CD1c-positive myeloid dendritic cell (primary cell): ENCODE data around the gene NPSR1.
"Not testable (repeated sequence)": the region's sequence is repeated elsewhere in the genome, so short reads cannot be mapped to it uniquely, and the experiment has no call there.

Source experiments
- DNase-seq: peaks from one replicate; pipeline ENCODE4 v3.0.0-alpha.2; 2016; ENCODE audit errors: extremely low spot score

The NPSR1 gene

GRCh38 chr7:34835901-34836600 is 178.0 kb downstream of the NPSR1 start:
- no peak for DNase-seq

DNA sequence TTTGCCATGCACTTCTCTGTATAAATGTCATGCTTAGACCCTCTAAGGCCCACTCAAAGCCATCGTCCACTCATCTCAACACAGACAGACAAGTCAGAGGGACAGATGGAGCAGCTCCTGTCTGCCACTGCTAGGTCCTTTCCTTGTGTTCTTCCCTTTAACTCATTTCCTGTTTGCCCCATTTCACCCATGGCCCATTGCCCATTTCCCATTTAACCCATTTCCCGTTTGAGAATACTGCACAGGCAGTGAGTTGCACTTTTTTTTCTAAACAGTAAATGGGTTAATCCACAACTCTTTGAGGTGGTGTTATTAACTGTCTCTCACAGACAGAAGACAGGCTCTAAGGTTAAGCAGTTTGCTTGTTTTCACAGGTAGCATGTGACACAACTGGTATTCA is 179.3 kb downstream of the NPSR1 start:
- DNase-seq: no peak

GRCh38 chr7:34837801-34838201 is 179.8 kb downstream of the NPSR1 start:
- no peak for DNase-seq

DNA sequence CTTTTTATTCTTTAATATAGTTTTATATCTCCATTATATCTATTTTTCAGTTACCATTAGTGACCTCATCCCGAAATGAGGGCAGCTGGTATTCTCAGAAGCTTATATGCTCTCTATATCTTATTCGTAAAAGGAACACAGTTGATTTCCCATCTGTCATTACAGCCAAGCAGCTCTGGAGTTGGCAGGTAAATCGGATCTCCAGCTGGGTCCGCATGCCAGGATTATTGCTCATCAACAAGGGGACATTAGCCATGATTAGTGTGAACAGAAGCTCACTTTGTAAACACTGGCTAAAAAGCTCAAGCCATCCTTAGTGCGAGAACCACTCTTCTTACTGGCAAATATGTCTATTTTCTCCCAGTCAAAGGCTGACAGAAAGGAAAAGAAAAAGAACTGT is 180.3 kb downstream of the NPSR1 start:
- DNase-seq: no peak

- no peak for DNase-seq
Observed at GRCh38 chr7:34839645-34840044, 181.6 kb downstream of the NPSR1 start.

DNA sequence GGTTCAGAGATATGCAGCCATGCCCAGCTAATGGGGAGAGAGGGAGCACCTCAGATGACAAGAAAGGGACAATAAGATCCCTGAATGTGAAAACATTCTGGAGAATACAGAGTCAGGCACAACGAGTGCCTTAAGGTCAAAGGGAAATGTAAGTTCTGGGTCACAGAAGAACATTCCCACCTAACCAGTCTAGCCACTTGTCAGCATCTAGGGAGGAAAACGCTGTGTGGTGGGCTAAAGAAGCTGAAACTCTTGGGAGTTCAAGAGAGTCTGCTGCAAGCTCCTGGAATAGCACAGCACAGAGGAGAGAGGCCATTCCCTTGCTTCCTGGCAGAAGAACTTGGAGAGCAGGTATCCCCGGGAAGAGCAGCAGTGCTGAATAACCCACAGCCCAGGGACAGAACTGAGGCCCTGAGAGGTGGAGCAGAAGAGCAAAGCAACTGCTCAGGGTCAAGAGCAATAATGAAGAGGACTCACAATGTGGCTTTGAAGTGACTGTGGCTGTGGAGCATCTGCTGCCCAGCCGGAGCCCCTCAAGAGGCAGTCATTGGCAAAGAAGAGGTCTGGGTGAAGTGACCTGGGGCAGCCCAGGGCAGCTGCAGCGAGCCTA is 182.3 kb downstream of the NPSR1 start:
- no peak for DNase-seq

DNA sequence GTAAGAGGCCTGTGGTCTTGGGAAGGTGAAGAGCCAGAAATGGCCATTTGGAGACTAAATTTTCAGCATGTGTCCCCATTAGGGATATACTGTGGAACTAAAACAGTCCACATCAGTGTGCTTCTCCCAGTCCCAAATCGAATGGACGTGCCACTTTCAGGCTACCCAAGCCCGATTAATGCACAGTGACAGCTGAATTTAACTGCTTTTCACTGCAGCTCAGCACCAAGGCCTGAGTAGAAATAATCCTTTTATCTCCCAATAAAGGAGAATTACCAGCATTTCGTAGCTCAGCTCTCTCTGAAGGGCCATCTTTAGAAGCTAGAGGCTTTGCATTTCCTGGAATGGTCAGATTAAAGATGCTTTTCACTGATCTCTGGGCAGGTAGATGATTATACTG is 183.3 kb downstream of the NPSR1 start:
- no peak for DNase-seq

DNA sequence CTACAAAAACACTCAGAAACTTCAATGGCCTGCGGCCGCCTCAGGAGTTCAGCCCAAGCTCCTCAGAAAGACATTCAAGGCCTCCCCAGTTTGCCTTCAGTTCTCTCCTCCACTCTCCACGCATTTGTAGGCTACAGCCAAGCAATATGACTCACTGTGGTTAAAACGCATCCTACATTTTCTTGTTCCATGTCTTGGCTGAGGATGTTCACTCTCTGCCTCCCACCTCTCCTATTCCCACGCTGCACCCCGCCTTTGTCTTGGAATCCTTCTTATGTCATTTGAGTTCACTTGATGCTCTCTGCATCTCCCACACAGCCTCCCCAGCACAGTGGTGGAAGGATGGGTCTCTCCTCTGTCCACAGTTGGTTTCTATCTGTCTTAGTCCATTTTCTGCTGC is 184.8 kb downstream of the NPSR1 start:
- no peak for DNase-seq

- DNase-seq: no peak
Observed at GRCh38 chr7:34844406-34844805, 186.4 kb downstream of the NPSR1 start.

DNA sequence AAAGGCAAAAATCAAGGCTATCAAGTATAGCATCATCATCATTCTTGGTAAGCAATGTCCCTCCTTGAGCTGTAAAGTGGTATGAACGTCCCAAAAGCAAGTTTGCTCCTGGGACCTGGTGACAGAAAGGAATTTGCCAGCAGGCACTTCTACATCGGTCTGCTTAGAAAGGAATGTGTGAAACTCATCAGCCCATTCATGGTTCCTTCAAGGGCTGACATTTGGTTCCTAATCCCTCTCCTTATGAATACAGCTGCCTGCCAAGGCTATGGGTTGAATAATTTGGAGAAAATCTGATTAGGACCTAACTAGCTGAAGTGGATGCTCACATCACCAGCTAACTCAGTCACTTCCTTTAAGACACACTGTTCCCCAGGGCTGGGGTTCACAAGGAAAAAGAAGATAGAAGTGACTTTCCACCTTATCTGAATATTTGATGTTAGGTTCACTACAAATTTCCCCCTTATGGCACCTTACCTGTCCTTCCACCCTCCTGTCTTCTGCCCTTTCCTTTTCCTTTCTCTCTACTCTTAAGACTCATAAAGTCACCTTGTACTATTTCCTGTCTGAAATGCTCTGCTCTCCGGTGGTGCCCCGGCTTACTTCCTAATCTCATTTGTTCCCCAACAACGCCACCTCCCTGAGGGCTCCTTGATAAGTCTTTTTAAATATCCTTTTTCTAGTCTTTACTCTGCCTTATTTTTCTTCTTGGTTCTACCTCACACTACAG is 187.1 kb downstream of the NPSR1 start:
- no peak for DNase-seq

- no peak for DNase-seq
Observed at GRCh38 chr7:34845666-34846361, 187.8 kb downstream of the NPSR1 start.

DNA sequence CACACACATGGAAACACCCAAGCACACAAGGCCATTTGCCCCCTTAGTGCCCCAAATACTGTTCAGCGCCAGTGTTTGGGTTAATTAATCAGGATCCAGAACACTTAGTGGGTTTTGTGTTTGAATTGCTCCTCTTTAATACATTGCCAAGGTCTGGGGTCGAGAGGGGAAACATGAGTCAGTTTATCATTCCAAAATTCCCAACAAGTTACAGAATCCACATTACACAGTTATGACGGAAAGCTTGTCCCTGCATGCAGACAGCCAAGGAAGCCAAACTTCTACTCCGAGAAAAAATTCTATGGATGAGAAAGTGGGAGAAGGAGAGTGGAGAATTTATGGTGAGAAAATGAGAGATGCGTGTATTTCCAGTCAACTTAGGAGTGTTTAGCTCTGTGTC is 189.0 kb downstream of the NPSR1 start:
- no peak for DNase-seq

DNA sequence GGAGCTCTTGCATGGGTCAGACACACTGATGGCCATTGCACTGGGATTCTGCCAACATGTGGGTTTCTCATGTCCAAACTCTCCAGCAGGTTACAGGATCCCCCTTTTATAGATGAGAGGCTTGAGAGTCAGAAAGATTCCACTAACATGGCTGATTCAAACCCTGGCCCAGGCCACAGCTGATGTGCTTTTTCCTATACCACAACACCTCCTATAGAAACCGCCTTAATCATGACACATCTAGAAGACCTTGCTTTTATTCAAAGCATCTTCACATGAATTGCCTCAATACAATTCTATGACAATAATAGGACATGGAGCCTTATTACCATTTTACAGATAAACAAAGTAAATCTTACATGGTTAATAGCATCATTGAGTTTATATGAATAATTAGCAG is 190.7 kb downstream of the NPSR1 start:
- no peak for DNase-seq

GRCh38 chr7:34849163-34849960 is 191.3 kb downstream of the NPSR1 start:
- no peak for DNase-seq

DNA sequence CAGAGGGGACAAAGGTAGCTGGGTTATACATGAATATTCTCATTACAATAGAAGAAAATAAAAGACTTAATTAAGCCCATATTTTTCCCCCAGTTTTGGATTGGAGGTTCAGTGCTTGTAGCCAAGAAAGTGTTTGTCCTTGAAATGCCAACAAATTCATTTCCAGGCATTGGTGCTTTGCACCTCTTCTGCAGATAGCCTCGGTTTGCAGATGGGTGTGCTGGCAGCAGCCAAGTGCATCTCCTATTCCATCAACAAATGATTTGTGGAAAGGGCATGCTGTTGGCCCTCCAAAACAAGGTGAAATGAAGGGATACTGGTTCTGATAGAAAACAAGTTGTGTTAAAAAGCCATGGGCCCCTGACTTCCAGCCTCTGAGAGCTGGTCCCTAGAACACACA is 192.0 kb downstream of the NPSR1 start:
- no peak for DNase-seq

DNA sequence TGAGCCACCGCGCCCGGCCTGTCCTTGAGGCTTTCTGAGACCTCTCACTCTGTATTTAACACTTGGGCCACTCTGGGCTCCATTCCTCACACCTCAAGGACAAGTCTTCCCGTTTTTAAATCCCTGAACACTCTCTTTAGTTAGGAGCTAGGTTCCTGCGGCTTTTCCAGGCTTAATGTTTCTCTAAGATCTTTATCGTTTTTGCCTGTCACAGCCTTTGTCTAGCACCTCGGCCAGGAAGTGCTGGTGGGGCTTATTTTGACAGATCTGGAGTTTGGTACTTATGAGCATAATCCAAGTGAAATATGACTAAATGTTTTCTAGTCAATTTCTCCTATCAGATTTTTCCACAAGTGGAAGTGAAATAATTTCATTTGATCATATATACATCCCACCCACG is 192.7 kb downstream of the NPSR1 start:
- DNase-seq: no peak

DNA sequence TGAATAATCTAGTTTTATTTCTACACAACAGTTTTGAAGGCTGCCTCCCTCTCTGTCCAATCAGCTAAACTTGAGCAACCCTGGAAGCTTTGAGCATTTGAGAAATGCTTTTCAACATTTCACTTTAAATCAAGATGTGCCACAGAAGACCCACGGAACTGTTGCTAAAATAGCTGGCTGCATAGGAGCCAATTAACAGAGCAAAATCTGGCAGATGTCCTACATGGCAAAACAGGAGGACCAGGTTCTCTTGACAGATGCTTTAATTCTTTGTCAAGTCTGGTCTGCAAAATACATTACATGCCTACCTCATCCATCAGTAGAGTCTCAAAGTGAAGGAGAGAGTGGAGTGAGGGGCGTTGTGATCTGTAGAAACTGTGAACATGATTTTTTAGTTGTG is 193.4 kb downstream of the NPSR1 start:
- DNase-seq: no peak

DNA sequence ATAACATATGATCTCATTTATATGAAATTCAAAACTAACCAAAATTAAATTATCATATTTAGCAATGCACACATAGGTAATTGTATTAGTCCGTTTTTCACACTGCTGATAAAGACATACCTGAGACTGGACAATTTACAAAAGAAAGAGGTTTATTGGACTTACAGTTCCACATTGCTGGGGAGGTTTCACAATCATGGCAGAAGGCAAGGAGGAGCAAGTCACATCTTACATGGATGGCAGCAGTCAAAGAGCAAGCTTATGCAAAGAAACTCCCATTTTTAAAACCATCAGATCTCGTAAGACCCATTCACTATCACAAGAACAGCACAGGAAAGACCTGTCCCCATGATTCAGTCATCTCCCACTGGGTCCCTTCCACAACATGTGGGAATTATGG is 200.4 kb downstream of the NPSR1 start:
- DNase-seq: not testable (repeated sequence)

DNA sequence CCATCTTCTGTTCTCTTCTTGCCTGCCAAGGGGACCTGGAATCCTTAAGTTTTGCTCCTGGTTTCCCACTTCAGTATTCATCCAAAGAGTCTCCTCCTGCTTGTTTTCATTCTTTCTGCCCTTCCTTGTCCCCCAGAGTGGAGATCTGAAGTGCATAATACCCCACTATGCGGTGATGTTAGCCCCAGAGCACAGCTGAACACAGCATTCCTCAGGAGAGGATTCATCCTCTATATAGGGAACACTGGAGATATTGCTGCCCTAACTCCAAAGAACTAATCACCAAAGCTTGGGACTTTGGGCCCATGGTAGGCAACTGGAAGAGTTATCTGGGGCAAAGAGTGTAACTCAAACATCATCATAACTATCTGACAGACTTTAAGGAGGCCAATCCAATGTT is 201.3 kb downstream of the NPSR1 start:
- DNase-seq: not testable (repeated sequence)

- DNase-seq: not testable (repeated sequence)
Observed at GRCh38 chr7:34866222-34866621, 208.2 kb downstream of the NPSR1 start.

DNA sequence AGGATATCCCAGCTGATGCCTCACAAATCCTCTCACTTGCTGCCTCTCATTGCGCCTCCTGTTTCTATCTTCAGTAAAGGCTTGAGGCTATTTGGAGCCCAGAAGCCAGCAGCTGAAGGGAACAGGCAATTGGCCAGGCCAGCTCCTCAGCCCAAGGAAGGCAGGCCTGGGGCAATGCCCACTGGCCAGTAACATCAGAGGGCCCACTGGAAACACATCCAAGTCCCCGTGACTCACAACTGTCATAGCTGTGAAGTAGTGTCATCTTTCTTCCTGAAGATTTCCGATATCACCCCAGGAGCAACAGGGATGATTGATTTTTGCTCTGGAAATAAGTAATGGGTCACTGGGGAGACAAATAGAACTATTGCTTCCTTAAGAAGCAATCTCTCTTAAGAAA is 209.3 kb downstream of the NPSR1 start:
- DNase-seq: not testable (repeated sequence)

DNA sequence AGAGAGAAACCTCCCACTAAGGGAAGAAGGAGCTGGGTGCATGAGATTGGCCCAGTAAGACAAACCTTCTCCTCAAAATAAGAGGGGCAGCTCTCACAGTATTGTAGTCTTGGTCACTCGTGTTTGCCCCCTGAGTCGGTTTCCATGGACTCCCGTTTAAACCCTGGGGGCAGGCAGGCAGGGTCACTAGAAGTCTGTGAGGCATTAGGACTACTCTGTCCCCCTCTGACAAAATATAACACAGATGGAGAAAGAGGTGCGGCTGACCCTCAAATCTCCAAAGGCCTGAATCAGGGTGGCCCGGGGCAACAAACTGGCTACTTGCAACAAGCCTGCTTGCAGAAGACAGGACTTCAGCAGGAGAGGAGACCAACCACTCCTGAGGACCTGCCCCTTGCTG is 210.6 kb downstream of the NPSR1 start:
- not testable (repeated sequence) for DNase-seq
